ENCODE measurements around the gene RRP8. TPM values are rescaled to one million over a fixed set of nuclear protein-coding genes. Genes with fewer than 3 reads are reported as not detected.

The RRP8 gene
- total and polyA plus RNA-seq, 7 donors = 10.2 to 23.2 (median 20.7) TPM

DNA sequence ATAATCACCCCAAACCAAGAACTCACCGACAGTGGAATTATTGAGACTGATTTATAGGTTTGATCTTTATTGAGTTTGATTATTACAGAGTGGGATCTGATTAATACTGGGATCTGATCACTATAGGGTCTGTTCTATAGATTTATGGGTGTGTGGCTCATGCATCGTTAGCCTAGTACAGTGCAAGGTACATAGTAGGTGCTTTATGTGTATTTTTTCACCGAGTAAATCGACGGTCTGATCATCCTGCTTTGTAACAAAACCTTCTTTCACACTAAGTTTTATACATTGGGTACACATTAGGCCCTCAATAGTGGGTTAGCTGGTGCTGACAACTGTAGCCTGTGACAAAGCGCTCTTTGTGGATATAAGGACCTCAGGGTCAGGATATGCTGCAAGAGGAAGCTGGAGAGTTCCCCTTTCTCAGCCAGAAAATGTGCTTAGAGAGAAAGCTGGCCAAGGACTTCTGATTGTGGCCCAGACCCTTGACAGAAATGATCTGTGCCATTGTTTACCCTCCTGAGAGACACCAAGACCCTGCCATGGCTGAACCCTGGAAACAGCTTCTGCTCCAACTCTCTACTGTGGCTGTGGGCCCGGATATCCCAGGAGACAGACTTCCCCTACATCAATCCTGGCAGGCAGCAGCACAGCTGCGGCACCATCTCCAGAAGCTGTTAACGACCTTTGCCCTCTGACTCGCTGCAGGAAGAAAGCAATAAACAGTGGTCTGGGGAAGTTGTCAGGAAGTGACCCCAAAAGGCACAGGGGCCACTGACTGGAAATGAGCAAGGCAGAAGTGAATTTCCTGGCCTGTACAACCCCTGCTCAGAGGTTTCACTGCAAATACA, 31.9 kb upstream of the RRP8 start:
- no peaks in the 10 kb centered on the region for H3K9me3 ChIP-seq
- 41 to 44% methylated on average over 10 of the region's 10 CpGs for WGBS, 2 donors
- DNase-seq = peak; percentile 80
- no peak overlapping the region for H3K4me3 ChIP-seq
- peak overlapping the region; percentile 58 to 76 (median 70) for H3K27ac ChIP-seq
- peaks cover 0 to 64% (median 54%) of the 10 kb centered on the region in 4 donors for H3K4me1 ChIP-seq
- TF ChIP-seq POLR2AphosphoS5 (IDR thresholded peaks at IDR 0.05) = peak in 3 of 4 donors; percentile 47 to 48 (median 48)
- TF ChIP-seq POLR2A (IDR thresholded peaks at IDR 0.05) = no peak
- H3K27me3 ChIP-seq = no peaks in the 10 kb centered on the region
- intact Hi-C loops (cut with DNase I) = no loop called here
- H3K36me3 ChIP-seq = peaks cover 13 to 49% (median 29%) of the 10 kb centered on the region in 4 donors

DNA sequence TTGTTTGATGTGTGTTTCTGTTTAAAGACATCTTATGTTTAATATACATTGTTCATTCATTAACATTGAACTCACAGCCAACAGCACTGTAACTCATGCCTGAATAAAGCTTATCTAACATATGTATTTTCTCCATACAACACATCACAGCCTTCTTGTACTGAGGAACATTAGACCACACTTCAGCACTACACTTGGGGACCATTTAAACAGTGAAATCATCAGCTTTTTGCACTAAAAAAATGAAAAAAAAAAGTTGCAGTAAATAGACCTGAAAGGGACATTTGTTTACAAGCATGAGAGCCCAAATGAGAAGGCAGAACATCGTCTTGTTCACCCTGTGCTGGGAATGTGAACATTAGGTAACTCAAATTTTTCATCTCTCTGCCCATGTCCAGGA, 31.1 kb upstream of the RRP8 start:
- peaks cover 0 to 59% (median 50%) of the 10 kb centered on the region in 4 donors for H3K4me1 ChIP-seq
- H3K36me3 ChIP-seq = peaks cover 6 to 49% (median 29%) of the 10 kb centered on the region in 4 donors
- 71 to 77% methylated on average over 1 of the region's 1 CpG for WGBS, 2 donors
- TF ChIP-seq POLR2A (IDR thresholded peaks at IDR 0.05) (no peak), POLR2AphosphoS5 (IDR thresholded peaks at IDR 0.05) (no peak), EP300 (IDR thresholded peaks at IDR 0.05) (no peak)
- TF ChIP-seq, protein P1, sequence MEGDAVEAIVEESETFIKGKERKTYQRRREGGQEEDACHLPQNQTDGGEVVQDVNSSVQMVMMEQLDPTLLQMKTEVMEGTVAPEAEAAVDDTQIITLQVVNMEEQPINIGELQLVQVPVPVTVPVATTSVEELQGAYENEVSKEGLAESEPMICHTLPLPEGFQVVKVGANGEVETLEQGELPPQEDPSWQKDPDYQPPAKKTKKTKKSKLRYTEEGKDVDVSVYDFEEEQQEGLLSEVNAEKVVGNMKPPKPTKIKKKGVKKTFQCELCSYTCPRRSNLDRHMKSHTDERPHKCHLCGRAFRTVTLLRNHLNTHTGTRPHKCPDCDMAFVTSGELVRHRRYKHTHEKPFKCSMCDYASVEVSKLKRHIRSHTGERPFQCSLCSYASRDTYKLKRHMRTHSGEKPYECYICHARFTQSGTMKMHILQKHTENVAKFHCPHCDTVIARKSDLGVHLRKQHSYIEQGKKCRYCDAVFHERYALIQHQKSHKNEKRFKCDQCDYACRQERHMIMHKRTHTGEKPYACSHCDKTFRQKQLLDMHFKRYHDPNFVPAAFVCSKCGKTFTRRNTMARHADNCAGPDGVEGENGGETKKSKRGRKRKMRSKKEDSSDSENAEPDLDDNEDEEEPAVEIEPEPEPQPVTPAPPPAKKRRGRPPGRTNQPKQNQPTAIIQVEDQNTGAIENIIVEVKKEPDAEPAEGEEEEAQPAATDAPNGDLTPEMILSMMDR (IDR thresholded peaks at IDR 0.05) = no peak
- H3K27me3 ChIP-seq = no peaks in the 10 kb centered on the region
- intact Hi-C loops (cut with DNase I) = no loop called here
- H3K27ac ChIP-seq = peak overlapping the region; percentile 58 to 76 (median 70)
- no peaks in the 10 kb centered on the region for H3K9me3 ChIP-seq
- no peak overlapping the region for H3K4me3 ChIP-seq
- no peak for DNase-seq

DNA sequence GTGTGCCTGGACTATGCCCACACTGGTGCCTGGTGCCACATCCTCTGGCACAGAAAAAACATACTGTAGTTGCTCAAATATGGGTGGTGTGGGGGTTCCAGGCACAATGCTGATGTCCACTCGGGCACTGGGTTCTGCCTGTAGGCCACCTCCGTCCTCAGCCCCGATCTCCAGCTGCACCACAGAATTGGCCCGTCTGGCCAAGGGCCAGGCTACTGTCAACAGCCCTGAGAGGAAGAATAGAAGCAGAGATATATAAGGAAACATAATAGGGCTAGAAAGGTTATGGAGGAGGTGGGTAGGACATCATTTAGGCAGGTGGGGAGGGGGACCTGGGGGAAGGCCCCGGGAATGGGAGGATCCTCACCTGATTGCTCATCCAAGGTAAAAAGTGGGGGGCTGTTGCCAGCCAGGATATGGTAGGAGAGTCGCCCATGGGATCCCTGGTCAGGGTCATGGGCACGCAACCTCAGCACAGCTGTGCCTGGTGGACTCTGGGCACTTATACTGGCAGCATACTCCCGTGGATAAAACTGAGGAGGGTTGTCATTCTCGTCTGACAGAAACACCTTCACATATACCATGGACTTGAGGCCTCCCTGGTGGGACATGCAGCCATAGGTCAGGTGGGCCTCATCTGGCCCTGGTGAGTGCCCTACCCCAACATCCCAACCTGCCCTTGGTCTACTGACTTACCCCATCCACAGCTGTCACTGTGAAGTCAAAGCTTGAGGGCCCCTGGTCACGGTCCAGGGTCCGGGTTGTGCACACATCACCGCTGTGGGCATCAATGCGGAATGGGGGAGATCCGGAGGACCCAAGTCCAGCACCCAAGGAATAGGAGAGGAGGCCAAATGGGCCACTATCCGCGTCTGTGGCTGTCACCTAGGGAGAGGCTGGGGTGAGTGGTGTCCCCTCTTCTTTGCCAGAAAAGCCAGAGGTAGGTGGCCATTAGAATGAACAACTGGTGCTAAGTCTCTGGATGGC, 30.3 kb upstream of the RRP8 start:
- H3K4me3 ChIP-seq = no peak overlapping the region
- peaks cover 0 to 51% (median 42%) of the 10 kb centered on the region in 4 donors for H3K4me1 ChIP-seq
- intact Hi-C loops (cut with DNase I) = no loop called here
- 94 to 95% methylated on average over 16 of the region's 16 CpGs for WGBS, 2 donors
- H3K27me3 ChIP-seq = no peaks in the 10 kb centered on the region
- no peak for DNase-seq
- peak overlapping the region in 1 of 4 donors; percentile 76 for H3K27ac ChIP-seq
- TF ChIP-seq, protein P1 (IDR thresholded peaks at IDR 0.05) = no peak
- no peak for TF ChIP-seq POLR2AphosphoS5 (IDR thresholded peaks at IDR 0.05)
- no peak for TF ChIP-seq POLR2A (IDR thresholded peaks at IDR 0.05)
- no peak for TF ChIP-seq EP300 (IDR thresholded peaks at IDR 0.05)
- H3K36me3 ChIP-seq = peaks cover 5 to 53% (median 34%) of the 10 kb centered on the region in 4 donors
- no peaks in the 10 kb centered on the region for H3K9me3 ChIP-seq

DNA sequence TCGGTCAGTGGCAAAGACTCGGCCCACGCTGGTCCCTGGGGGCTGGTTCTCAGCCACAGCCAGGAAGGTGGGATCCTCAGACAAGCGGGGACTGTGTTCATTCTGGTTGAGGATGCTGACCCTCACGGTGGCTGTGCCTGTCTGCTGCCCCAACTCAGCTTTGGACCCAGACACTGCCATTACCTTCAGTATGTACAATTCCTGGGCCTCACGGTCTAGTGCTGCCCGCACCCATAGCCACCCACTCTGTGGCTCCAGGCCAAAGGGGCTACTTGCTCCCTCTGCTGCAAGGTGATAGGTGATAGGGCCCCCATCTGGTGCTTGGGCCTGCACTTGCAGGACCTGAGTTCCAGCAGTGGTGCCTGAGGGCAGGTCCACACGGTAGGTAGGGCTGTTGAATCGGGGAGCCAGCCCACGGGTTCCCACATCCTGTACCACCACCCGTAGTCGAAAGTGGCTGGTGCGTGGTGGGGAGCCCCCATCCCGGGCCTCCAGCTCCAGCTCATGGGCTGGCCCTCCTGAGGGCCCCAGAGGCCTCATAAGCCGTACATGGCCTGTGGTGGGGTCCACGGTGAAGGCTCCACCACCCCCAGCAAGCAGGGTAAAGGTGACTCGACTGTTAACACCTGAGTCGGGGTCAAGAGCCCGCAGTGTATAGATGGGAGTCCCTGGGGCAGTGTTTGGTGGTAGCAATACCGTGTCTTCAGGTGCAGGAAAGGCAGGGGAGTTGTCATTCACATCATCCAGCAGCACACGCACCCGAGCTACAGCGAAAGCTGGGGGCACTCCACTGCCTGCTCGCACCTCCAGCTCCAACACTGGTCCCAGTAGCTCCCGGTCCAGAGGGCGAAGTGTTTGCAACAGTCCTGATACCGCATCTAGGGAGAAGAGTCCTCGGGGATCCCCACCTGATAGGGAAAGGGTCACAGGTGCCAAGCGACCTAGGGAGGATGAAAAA, 29.0 kb upstream of the RRP8 start:
- 92 to 95% methylated on average over 29 of the region's 29 CpGs for WGBS, 2 donors
- TF ChIP-seq POLR2AphosphoS5 (IDR thresholded peaks at IDR 0.05) (no peak), EP300 (IDR thresholded peaks at IDR 0.05) (no peak), POLR2A (IDR thresholded peaks at IDR 0.05) (no peak)
- TF ChIP-seq, protein P1 (IDR thresholded peaks at IDR 0.05) = no peak
- intact Hi-C loops (cut with DNase I) = no loop called here
- H3K4me3 ChIP-seq = no peak overlapping the region
- no peaks in the 10 kb centered on the region for H3K27me3 ChIP-seq
- peaks cover 0 to 38% (median 29%) of the 10 kb centered on the region in 4 donors for H3K4me1 ChIP-seq
- H3K36me3 ChIP-seq = peaks cover 5 to 65% (median 37%) of the 10 kb centered on the region in 4 donors
- H3K9me3 ChIP-seq = no peaks in the 10 kb centered on the region
- DNase-seq = no peak
- H3K27ac ChIP-seq = no peak overlapping the region

Data from sigmoid colon (tissue), 7 donors.